CD14-positive monocyte (primary cell): ENCODE results near the gene HNF1B. TPM values are rescaled to one million over a fixed set of nuclear protein-coding genes. Genes with fewer than 3 reads are reported as not detected.

ENCODE experiments used
- DNase-seq, 3 donors: peaks; one replicate each; pipeline ENCODE4 v3.0.0-alpha.2; 2011 to 2022
- H2AFZ ChIP-seq: 2 replicates; pipeline ENCODE4 v1.6.0; 2012; ENCODE audit warnings: mild to moderate bottlenecking, low read depth, low read length, inconsistent platforms; ENCODE audit not compliant: insufficient read depth, poor library complexity, severe bottlenecking
- H3K27ac ChIP-seq, 2 donors: 1 replicate in 1 of 2; 2 replicates in 1 of 2; pipeline ENCODE4 v1.5.1; 2012 to 2013; ENCODE audit warnings: low read length in 2 of 2, control low read depth in 1 of 2, inconsistent platforms in 1 of 2, low read depth in 1 of 2, mild to moderate bottlenecking in 1 of 2
- H3K27me3 ChIP-seq, 2 donors: one replicate each; pipeline versions ENCODE4 v1.6.0 to v1.6.1; 2011 to 2013; ENCODE audit warnings: low read length in 2 of 2; ENCODE audit not compliant: control insufficient read depth in 2 of 2, insufficient read depth in 2 of 2
- H3K36me3 ChIP-seq, 2 donors: replicated peaks in 1 of 2; 1 replicate in 1 of 2; 2 replicates in 1 of 2; pipeline versions ENCODE4 v1.5.1 to v1.6.1; 2012 to 2013; ENCODE audit warnings: low read length in 2 of 2, control low read depth in 1 of 2, inconsistent platforms in 1 of 2, mild to moderate bottlenecking in 1 of 2; ENCODE audit not compliant: insufficient read depth in 2 of 2, control insufficient read depth in 1 of 2
- H3K4me1 ChIP-seq, 2 donors: 1 replicate in 1 of 2; 2 replicates in 1 of 2; pipeline versions ENCODE4 v1.5.1 to v1.6.1; 2012 to 2013; ENCODE audit warnings: low read length in 2 of 2, control low read depth in 1 of 2, inconsistent platforms in 1 of 2, mild to moderate bottlenecking in 1 of 2, moderate library complexity in 1 of 2; ENCODE audit not compliant: insufficient read depth in 2 of 2, control insufficient read depth in 1 of 2
- H3K4me2 ChIP-seq: replicated peaks from 2 replicates; pipeline ENCODE3; 2012; ENCODE audit warnings: low read length, moderate library complexity, mild to moderate bottlenecking; ENCODE audit not compliant: poor library complexity, severe bottlenecking; ENCODE audit errors: extremely low read depth
- H3K4me3 ChIP-seq, 3 experiments: fragments of 200-600 bp in 1 of 3; sonication (generic) in 1 of 3; replicated peaks in 1 of 3; 1 replicate in 2 of 3; 2 replicates in 1 of 3; pipeline ENCODE4 v1.5.1; 2011 to 2013; ENCODE audit warnings: low read length in 3 of 3, mild to moderate bottlenecking in 3 of 3, control low read depth in 2 of 3, low read depth in 2 of 3, inconsistent platforms in 1 of 3, moderate library complexity in 1 of 3
- H3K79me2 ChIP-seq: 2 replicates; pipeline ENCODE4 v1.6.0; 2012; ENCODE audit warnings: mild to moderate bottlenecking, control low read depth, inconsistent platforms, low read length, moderate library complexity; ENCODE audit not compliant: insufficient read depth
- H3K9ac ChIP-seq: 2 replicates; pipeline ENCODE4 v1.6.0; 2017; ENCODE audit warnings: low read length, mild to moderate bottlenecking; ENCODE audit not compliant: insufficient read depth, poor library complexity, severe bottlenecking
- H3K9me3 ChIP-seq, 2 donors: replicated peaks in 1 of 2; 1 replicate in 1 of 2; 2 replicates in 1 of 2; pipeline versions ENCODE4 v1.5.1 to v1.6.1; 2012 to 2013; ENCODE audit warnings: low read length in 2 of 2, control low read depth in 1 of 2; ENCODE audit not compliant: control insufficient read depth in 1 of 2, insufficient read depth in 1 of 2
- H4K20me1 ChIP-seq: 2 replicates; pipeline ENCODE4 v1.6.0; 2012; ENCODE audit warnings: mild to moderate bottlenecking, low read length, control low read depth, moderate library complexity; ENCODE audit not compliant: insufficient read depth
- H3K27ac Mint-ChIP-seq, 7 donors: one replicate each; pipeline ENCODE4 v1.8.0; 2020; ENCODE audit warnings: mild to moderate bottlenecking in 7 of 7, mixed read lengths in 7 of 7, moderate library complexity in 6 of 7, inconsistent platforms in 2 of 7
- H3K27me3 Mint-ChIP-seq, 3 donors: one replicate each; pipeline ENCODE4 v1.8.0; 2021 to 2022; ENCODE audit warnings: low read depth in 3 of 3, mild to moderate bottlenecking in 3 of 3, mixed read lengths in 3 of 3, moderate library complexity in 3 of 3, inconsistent platforms in 1 of 3
- H3K36me3 Mint-ChIP-seq, 2 donors: one replicate each; pipeline ENCODE4 v1.8.0; 2020; ENCODE audit warnings: mixed read lengths in 2 of 2, inconsistent platforms in 1 of 2, mild to moderate bottlenecking in 1 of 2
- H3K4me1 Mint-ChIP-seq: one replicate; pipeline ENCODE4 v1.8.0; 2020; ENCODE audit warnings: mild to moderate bottlenecking, mixed read lengths
- H3K4me3 Mint-ChIP-seq, 2 donors: one replicate each; pipeline ENCODE4 v1.8.0; 2020; ENCODE audit warnings: mild to moderate bottlenecking in 2 of 2, mixed read lengths in 2 of 2, moderate library complexity in 1 of 2
- H3K9me3 Mint-ChIP-seq, 7 donors: one replicate each; pipeline ENCODE4 v1.8.0; 2020 to 2022; ENCODE audit warnings: mixed read lengths in 7 of 7, mild to moderate bottlenecking in 6 of 7, moderate library complexity in 6 of 7, inconsistent platforms in 2 of 7
- WGBS: methylation state at CpG from one replicate; pipeline ENCODE4 v1.1.5; 2013; ENCODE audit warnings: missing lambda C conversion rate; ENCODE audit not compliant: insufficient coverage; 5-methylcytosine and 5-hydroxymethylcytosine counted together
- intact Hi-C, 2 donors: fragments of 100-400 bp; cut with micrococcal nuclease; formaldehyde crosslinking; loops; one replicate each; pipeline versions ENCODE4 v1.15.0 to v1.15.1; 2023
- polyA plus RNA-seq, 3 donors: library from polyadenylated mRNA; depleted of rRNA in 1 of 3; unstranded in 2 of 3; stranded (reverse) in 1 of 3; fragments of 300-500 nt in 2 of 3; fragments of >200 nt in 1 of 3; fragmentation: Illumina TruSeq in 2 of 3; gene quantifications; 1 replicate in 2 of 3; 2 replicates in 1 of 3; pipeline ENCODE4 v1.2.3, GENCODE V29; 2012 to 2021
- TF ChIP-seq, protein P1 (sequence below): fragments of 200-600 bp; IDR thresholded peaks from one replicate; pipeline ENCODE4 v1.8.0; 2022; ENCODE audit warnings: antibody characterized with exemption, mild to moderate bottlenecking

The HNF1B gene
- polyA plus RNA-seq, 3 donors = not detected

DNA sequence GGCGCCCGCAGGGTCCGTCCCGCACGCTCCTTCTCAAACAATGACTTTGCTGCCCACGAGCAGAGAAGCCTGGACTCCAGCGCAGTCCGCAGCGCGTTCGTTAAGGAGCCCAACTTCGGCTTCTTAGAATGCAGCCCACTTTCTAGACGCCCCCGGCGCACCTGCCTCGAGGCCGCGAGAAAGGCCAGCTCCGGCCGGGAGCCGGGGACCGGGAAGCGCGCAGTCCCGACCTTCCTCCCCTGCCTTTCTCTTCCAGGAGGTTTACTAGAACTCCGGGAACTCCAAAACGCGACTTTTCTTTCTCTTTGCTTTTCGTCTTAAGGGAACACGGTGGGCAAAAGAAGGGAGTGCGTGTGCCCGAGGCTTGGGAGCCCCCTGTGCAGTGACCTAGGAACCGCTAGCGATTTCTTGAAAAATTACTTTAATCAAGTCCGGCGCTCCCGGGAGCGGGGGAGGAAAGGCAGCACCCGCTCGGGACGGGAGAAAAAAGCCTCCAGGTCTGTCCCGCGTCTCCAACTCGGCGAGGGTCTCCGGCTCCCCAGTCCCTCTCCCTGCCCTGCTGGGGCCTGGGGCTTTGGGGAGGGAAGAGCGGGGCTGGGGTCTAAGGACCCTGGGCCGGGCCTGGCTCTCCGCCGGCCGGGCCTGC, 2.6 kb downstream of the HNF1B start:
- no peak overlapping the region for H3K27ac ChIP-seq
- peaks cover 2 to 5% of the 10 kb centered on the region in 2 donors for H3K36me3 Mint-ChIP-seq
- peak overlapping the region; percentile 67 for H2AFZ ChIP-seq
- intact Hi-C loops = no loop called here
- H3K9me3 ChIP-seq = peaks cover 0 to 38% of the 10 kb centered on the region in 2 donors
- no peaks in the 10 kb centered on the region for H3K36me3 ChIP-seq
- peaks cover 35 to 42% of the 10 kb centered on the region in 2 donors for H3K4me1 ChIP-seq
- H3K4me2 ChIP-seq = peak overlapping the region; percentile 65
- H3K27me3 Mint-ChIP-seq = peaks cover 87 to 94% (median 90%) of the 10 kb centered on the region in 3 donors
- TF ChIP-seq, protein P1, sequence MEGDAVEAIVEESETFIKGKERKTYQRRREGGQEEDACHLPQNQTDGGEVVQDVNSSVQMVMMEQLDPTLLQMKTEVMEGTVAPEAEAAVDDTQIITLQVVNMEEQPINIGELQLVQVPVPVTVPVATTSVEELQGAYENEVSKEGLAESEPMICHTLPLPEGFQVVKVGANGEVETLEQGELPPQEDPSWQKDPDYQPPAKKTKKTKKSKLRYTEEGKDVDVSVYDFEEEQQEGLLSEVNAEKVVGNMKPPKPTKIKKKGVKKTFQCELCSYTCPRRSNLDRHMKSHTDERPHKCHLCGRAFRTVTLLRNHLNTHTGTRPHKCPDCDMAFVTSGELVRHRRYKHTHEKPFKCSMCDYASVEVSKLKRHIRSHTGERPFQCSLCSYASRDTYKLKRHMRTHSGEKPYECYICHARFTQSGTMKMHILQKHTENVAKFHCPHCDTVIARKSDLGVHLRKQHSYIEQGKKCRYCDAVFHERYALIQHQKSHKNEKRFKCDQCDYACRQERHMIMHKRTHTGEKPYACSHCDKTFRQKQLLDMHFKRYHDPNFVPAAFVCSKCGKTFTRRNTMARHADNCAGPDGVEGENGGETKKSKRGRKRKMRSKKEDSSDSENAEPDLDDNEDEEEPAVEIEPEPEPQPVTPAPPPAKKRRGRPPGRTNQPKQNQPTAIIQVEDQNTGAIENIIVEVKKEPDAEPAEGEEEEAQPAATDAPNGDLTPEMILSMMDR = no peak
- peak overlapping the region; percentile 50 to 88 for H3K4me3 Mint-ChIP-seq
- WGBS = 4% methylated on average over 41 of the region's 51 CpGs
- peak overlapping the region in 1 of 3 experiments; percentile 64 for H3K4me3 ChIP-seq
- peaks cover 86 to 95% of the 10 kb centered on the region in 2 donors for H3K27me3 ChIP-seq
- H3K27ac Mint-ChIP-seq = no peak overlapping the region
- H3K9me3 Mint-ChIP-seq = peaks cover 0 to 30% (median 7%) of the 10 kb centered on the region in 7 donors
- H3K79me2 ChIP-seq = no peaks in the 10 kb centered on the region
- DNase-seq = peak in 1 of 3 donors; percentile 7
- H4K20me1 ChIP-seq = no peaks in the 10 kb centered on the region
- no peak overlapping the region for H3K9ac ChIP-seq
- peaks cover 34% of the 10 kb centered on the region for H3K4me1 Mint-ChIP-seq

DNA sequence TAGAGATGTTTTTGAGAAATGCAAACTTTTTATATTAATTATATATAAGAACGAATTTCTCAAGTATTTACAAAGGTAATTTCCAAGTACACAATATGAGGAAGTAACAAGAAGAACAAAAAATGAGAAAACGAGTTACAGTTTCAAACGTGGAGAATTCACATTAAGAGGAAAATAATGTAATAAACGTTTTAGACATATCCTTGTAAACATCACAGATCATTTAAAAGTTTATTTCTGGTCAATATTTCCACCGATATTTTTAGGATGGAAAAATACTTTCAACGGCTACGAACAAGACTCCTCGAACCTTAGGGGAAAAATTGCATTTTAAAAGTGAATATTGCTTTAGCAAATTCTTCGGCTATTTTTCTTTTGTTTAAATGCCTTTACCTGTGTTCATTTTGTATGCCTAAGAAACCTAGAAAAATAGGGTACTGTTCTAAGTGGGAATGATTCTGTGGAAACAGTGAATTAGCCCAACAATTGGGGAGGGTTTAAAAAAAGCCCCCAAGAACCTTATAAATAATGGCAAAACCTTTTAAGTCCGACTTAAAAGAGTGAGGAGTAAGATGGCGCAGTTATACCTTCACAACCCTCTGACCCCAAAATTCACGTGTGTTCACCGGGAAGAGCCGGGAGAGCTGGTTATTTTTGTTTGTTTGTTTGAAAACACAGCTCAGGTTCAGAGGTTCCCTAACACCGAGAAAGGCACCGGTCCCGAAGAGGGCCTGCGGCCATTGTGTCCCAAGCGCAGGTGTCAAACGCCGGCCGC, 3.3 kb downstream of the HNF1B start:
- Histone ChIP-seq H3K9ac (no peak overlapping the region), H3K27ac (no peak overlapping the region), H3K27me3 (peaks cover 79 to 90% of the 10 kb centered on the region in 2 donors), H3K4me2 (peak overlapping the region; percentile 65), H3K4me3 (peak overlapping the region in 1 of 3 experiments; percentile 64), H4K20me1 (no peaks in the 10 kb centered on the region), H3K9me3 (peaks cover 0 to 33% of the 10 kb centered on the region in 2 donors), H3K4me1 (peaks cover 35 to 42% of the 10 kb centered on the region in 2 donors), H3K79me2 (no peaks in the 10 kb centered on the region), H3K36me3 (no peaks in the 10 kb centered on the region), H2AFZ (peak overlapping the region; percentile 67)
- peaks cover 80 to 94% (median 88%) of the 10 kb centered on the region in 3 donors for H3K27me3 Mint-ChIP-seq
- TF ChIP-seq, protein P1 = no peak
- WGBS = 3% methylated on average over 10 of the region's 22 CpGs
- intact Hi-C loops = no loop called here
- no peak for DNase-seq
- no peak overlapping the region for H3K27ac Mint-ChIP-seq
- peaks cover 2 to 5% of the 10 kb centered on the region in 2 donors for H3K36me3 Mint-ChIP-seq
- peaks cover 34% of the 10 kb centered on the region for H3K4me1 Mint-ChIP-seq
- H3K4me3 Mint-ChIP-seq = peak overlapping the region; percentile 6 to 88
- H3K9me3 Mint-ChIP-seq = peaks cover 0 to 30% (median 5%) of the 10 kb centered on the region in 7 donors
